ENCODE results near the gene NINJ2. TPM values are rescaled to one million over a fixed set of nuclear protein-coding genes. Genes with fewer than 3 reads are reported as not detected.

NINJ2 gene
- total and polyA plus RNA-seq, 7 donors, result 2.0 to 12.3 (median 7.2) TPM

- Histone ChIP-seq H3K4me1 (peaks cover 0 to 3% (median 3%) of the 10 kb centered on the region in 4 donors), H3K4me3 (no peak overlapping the region), H3K27me3 (peaks cover 3 to 23% (median 9%) of the 10 kb centered on the region in 3 donors), H3K36me3 (no peaks in the 10 kb centered on the region), H3K27ac (peak overlapping the region in 3 of 4 donors; percentile 14 to 50 (median 40)), H3K9me3 (no peaks in the 10 kb centered on the region)
- TF ChIP-seq, protein P1, sequence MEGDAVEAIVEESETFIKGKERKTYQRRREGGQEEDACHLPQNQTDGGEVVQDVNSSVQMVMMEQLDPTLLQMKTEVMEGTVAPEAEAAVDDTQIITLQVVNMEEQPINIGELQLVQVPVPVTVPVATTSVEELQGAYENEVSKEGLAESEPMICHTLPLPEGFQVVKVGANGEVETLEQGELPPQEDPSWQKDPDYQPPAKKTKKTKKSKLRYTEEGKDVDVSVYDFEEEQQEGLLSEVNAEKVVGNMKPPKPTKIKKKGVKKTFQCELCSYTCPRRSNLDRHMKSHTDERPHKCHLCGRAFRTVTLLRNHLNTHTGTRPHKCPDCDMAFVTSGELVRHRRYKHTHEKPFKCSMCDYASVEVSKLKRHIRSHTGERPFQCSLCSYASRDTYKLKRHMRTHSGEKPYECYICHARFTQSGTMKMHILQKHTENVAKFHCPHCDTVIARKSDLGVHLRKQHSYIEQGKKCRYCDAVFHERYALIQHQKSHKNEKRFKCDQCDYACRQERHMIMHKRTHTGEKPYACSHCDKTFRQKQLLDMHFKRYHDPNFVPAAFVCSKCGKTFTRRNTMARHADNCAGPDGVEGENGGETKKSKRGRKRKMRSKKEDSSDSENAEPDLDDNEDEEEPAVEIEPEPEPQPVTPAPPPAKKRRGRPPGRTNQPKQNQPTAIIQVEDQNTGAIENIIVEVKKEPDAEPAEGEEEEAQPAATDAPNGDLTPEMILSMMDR (IDR thresholded peaks at IDR 0.05), result no peak
- DNase-seq, result no peak
- intact Hi-C loops (cut with DNase I), result no loop called here
- 67 to 75% methylated on average over 9 of the region's 9 CpGs for WGBS, 2 donors
Observed at GRCh38 chr12:541676-542324, 121.4 kb downstream of the NINJ2 start.

DNA sequence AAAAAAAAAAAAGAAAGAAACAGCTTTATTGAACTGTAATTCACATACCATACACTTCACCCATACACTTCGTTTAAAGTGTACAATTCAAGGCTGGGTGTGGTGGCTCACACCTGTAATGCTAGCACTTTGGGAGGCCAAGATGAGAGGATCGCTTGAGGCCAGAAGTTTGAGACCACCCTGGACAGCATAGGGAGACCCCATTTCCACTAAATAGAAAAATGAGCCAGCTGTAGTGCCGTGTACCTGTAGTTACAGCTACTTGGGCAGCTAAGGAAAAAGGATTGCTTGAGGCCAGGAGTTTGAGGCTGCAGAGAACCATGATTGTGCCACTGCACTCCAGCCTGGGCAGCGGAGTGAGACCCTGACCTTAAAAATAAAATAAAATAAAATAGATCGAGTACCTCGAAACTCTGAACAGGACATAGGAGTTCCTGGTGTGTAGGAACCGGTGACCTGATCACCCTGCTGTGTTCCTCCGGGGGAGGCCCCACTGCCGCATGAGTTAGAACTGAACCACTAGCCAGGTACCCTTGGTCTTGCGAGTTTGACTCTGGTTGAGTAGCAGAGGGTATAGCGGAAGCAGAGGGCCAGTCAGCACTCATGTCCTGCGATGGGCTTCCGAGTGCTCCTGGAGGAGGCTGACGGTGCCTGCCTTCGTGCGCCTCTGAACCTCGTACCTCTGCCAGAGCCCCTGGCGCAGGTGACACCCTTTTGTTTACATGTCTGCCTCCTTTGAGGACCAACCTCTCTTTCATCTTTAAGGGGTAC, 123.5 kb downstream of the NINJ2 start:
- intact Hi-C loops (cut with DNase I), result no loop called here
- no peaks in the 10 kb centered on the region for H3K9me3 ChIP-seq
- H3K27me3 ChIP-seq, result peaks cover 0 to 9% (median 0%) of the 10 kb centered on the region in 3 donors
- peak overlapping the region in 1 of 4 donors; percentile 17 for H3K27ac ChIP-seq
- TF ChIP-seq POLR2AphosphoS5 (IDR thresholded peaks at IDR 0.05) (no peak), POLR2A (IDR thresholded peaks at IDR 0.05) (no peak), EP300 (IDR thresholded peaks at IDR 0.05) (no peak)
- TF ChIP-seq, protein P1 (IDR thresholded peaks at IDR 0.05), result no peak
- no peaks in the 10 kb centered on the region for H3K36me3 ChIP-seq
- DNase-seq, result no peak
- H3K4me3 ChIP-seq, result no peak overlapping the region
- H3K4me1 ChIP-seq, result no peaks in the 10 kb centered on the region
- WGBS, 2 donors, result 84 to 90% methylated on average over 18 of the region's 18 CpGs

DNA sequence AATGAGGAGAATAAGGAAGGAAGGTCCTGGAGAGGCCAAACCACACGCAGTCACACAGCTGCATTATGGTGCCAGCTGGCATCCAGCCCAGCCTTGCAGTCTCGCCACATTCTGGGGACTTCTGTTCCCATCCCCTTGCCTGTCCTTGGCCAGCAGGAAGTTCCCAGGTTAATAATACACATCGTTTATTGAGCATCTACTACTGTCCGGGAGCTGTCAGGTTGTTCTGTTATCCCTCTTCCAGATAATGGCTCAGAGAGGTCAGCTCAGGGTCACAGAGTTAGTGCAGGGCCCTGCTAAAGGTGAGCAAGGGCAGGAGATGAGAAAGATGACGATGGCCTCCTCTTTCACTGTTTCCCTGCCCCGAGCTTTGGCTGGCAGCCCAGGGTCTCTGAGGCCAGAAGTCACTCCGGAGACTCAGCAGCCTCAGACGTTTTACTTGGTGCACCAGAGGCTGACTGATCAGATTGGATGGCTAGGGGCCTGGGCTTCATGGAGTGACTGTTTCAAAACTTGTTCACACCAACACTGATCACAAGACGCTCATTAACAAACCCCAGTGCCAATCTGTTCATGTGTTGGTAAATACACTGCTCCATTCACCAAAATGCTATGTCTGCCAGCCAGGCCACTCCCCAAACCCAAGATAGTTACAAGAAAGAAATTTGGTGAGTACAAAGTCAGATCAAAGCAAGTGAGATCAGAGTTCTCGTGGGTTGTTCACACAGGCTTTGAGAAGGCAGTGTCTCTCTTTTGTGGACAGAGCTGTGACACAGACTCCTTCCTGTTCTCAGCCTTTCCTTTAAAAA, 124.3 kb downstream of the NINJ2 start:
- H3K4me1 ChIP-seq, result no peaks in the 10 kb centered on the region
- no peaks in the 10 kb centered on the region for H3K9me3 ChIP-seq
- H3K27me3 ChIP-seq, result peaks cover 0 to under 1% (median 0%) of the 10 kb centered on the region in 3 donors
- no peak for DNase-seq
- H3K36me3 ChIP-seq, result no peaks in the 10 kb centered on the region
- TF ChIP-seq EP300 (IDR thresholded peaks at IDR 0.05), result no peak
- H3K27ac ChIP-seq, result peak overlapping the region in 1 of 4 donors; percentile 31
- H3K4me3 ChIP-seq, result no peak overlapping the region
- 5 to 23% methylated on average over 10 of the region's 10 CpGs for WGBS, 2 donors
- intact Hi-C loops (cut with DNase I), result no loop called here

- no peaks in the 10 kb centered on the region for H3K9me3 ChIP-seq
- H3K4me3 ChIP-seq, result no peak overlapping the region
- WGBS, 2 donors, result 21 to 70% methylated on average over 4 of the region's 4 CpGs
- no peaks in the 10 kb centered on the region for H3K27me3 ChIP-seq
- DNase-seq, result no peak
- H3K27ac ChIP-seq, result no peak overlapping the region
- intact Hi-C loops (cut with DNase I), result no loop called here
- TF ChIP-seq POLR2AphosphoS5 (IDR thresholded peaks at IDR 0.05) (no peak), POLR2A (IDR thresholded peaks at IDR 0.05) (peak in 1 of 2 donors; percentile 27)
- H3K4me1 ChIP-seq, result no peaks in the 10 kb centered on the region
- no peaks in the 10 kb centered on the region for H3K36me3 ChIP-seq
Observed at GRCh38 chr12:537772-538171, 125.5 kb downstream of the NINJ2 start.

DNA sequence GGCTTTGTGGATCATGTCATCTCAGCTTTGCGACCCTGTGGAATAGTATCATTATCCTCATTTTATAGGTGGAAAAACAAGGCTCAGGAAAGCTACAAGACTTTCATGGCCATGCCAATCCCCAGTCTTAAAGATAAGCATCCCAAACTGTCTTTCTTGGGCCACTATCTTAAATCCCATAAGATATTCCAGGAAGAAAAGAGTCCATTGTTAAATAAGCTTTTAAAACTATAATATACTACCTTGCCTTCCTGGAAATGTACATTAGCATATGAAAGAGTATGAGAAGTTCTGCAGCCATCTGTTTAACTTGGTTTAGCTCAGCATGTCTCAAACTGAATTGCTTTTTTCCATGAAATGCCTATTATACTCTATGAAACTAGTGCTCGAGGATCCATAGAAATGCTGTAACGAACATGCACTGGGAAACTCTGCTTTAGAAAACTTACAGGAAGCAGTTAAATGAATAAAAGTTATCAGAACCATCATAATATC, 126.4 kb downstream of the NINJ2 start:
- Histone ChIP-seq H3K4me1 (no peaks in the 10 kb centered on the region), H3K27ac (no peak overlapping the region), H3K9me3 (no peaks in the 10 kb centered on the region), H3K36me3 (no peaks in the 10 kb centered on the region), H3K27me3 (no peaks in the 10 kb centered on the region), H3K4me3 (no peak overlapping the region)
- no peak for TF ChIP-seq EP300 (IDR thresholded peaks at IDR 0.05)
- TF ChIP-seq, protein P1 (IDR thresholded peaks at IDR 0.05), result no peak
- TF ChIP-seq POLR2AphosphoS5 (IDR thresholded peaks at IDR 0.05), result no peak
- no peak for TF ChIP-seq POLR2A (IDR thresholded peaks at IDR 0.05)
- DNase-seq, result no peak
- WGBS, 2 donors, result 38 to 73% methylated on average over 3 of the region's 3 CpGs
- intact Hi-C loops (cut with DNase I), result no loop called here

All from sigmoid colon (tissue), 7 donors.